Loucy (cell line): ENCODE data around the gene RNMT.

ENCODE experiments used
- CTCF ChIP-seq: fragments of 200-600 bp; sonication (generic); conservative IDR thresholded peaks from 2 replicates; pipeline ENCODE4 v1.5.1; 2014; ENCODE audit warnings: mild to moderate bottlenecking, antibody characterized with exemption, low read length
- EZH2phosphoT487 ChIP-seq: fragments of 200-600 bp; IDR thresholded peaks from 2 replicates; pipeline ENCODE4 v1.6.1; 2018; ENCODE audit warnings: antibody characterized with exemption, mild to moderate bottlenecking, moderate library complexity, borderline replicate concordance

DNA sequence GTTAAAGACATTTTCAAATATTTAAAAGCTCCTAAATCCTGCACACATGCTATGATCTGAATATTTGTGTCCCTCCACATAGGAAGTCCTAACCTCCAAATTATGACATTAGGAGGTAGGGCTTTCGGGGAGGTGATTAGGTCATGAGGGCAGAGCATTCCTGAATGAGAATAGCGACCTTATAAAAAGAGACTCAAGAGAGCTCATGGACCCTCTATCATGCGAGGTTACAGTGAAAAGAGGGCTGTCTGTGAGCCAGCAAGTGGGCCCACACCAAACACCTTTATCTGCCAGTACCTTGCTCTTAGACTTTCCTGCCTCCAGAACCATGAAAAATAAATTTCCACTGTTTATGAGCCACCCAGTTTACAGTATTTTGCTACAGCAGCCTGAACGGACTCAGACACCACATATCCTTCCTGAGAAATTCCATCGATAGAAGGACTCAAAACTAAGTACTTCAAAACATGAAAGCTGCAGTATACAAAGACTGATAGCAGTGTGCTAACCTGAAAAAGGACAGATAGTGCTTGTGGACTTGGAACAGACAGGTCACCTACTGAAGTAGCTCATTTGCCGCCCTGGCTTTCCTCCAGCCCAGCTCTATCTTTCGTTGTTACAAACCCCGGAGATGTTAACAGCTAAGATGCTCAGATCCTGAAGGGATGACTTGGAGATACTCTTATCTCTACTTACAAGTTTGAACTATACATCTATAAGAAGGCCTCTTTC is 13.9 kb upstream of the RNMT start:
- TF ChIP-seq CTCF (no peak), EZH2phosphoT487 (no peak)
